ENCODE measurements around the gene ANKRD27.

The ANKRD27 gene

GRCh38 chr19:32662186-32662585 is 12.8 kb downstream of the ANKRD27 start:
- no peak for TF ChIP-seq EZH2phosphoT487 (IDR thresholded peaks at IDR 0.05; ENCODE audit: borderline replicate concordance, low read length)
- no peak for TF ChIP-seq CTCF (IDR thresholded peaks at IDR 0.05; ENCODE audit: low read depth, low read length, poor library complexity, severe bottlenecking)
- no peaks in the 10 kb centered on the region for H3K9me3 ChIP-seq (ENCODE audit: control insufficient read depth, insufficient read depth, low read length)
- no peak overlapping the region for H3K27ac ChIP-seq (ENCODE audit: low read depth, low read length)
- H3K9me2 ChIP-seq (replicated peaks; ENCODE audit: control insufficient read depth, low read length): no peaks in the 10 kb centered on the region
- H3K4me1 ChIP-seq (ENCODE audit: control insufficient read depth, low read length): no peaks in the 10 kb centered on the region
- H4K20me1 ChIP-seq (ENCODE audit: control insufficient read depth, insufficient read depth, low read depth, low read length): 0 out of 2 replicates have a peak, but pooled peaks cover 3% of the 10 kb centered on the region
- H3K4me2 ChIP-seq (ENCODE audit: low read length): no peak overlapping the region
- H3K27me3 ChIP-seq (ENCODE audit: control insufficient read depth, low read length): no peaks in the 10 kb centered on the region
- H3K4me3 ChIP-seq (ENCODE audit: low read length): no peak overlapping the region
- no peaks in the 10 kb centered on the region for H3F3A ChIP-seq (ENCODE audit: control insufficient read depth, insufficient read depth)
- peaks cover 19% of the 10 kb centered on the region for H3K36me3 ChIP-seq (ENCODE audit: control insufficient read depth, low read length)
- H3K79me2 ChIP-seq (ENCODE audit: control insufficient read depth, low read length): peaks cover 71% of the 10 kb centered on the region

- Histone ChIP-seq H3K27me3 (ENCODE audit: control insufficient read depth, low read length) (no peaks in the 10 kb centered on the region), H3K4me1 (ENCODE audit: control insufficient read depth, low read length) (no peaks in the 10 kb centered on the region), H3K4me2 (ENCODE audit: low read length) (no peak overlapping the region), H3K9me3 (ENCODE audit: control insufficient read depth, insufficient read depth, low read length) (no peaks in the 10 kb centered on the region), H3K79me2 (ENCODE audit: control insufficient read depth, low read length) (peaks cover 63% of the 10 kb centered on the region), H3K36me3 (ENCODE audit: control insufficient read depth, low read length) (peaks cover 16% of the 10 kb centered on the region), H3K9me2 (replicated peaks; ENCODE audit: control insufficient read depth, low read length) (no peaks in the 10 kb centered on the region), H3K27ac (ENCODE audit: low read depth, low read length) (no peak overlapping the region), H3F3A (ENCODE audit: control insufficient read depth, insufficient read depth) (no peaks in the 10 kb centered on the region), H4K20me1 (ENCODE audit: control insufficient read depth, insufficient read depth, low read depth, low read length) (0 out of 2 replicates have a peak, but pooled peaks cover 3% of the 10 kb centered on the region), H3K4me3 (ENCODE audit: low read length) (no peak overlapping the region)
- TF ChIP-seq CTCF (IDR thresholded peaks at IDR 0.05; ENCODE audit: low read depth, low read length, poor library complexity, severe bottlenecking) (no peak), EZH2phosphoT487 (IDR thresholded peaks at IDR 0.05; ENCODE audit: borderline replicate concordance, low read length) (no peak)
These were observed 13.7 kb downstream of the ANKRD27 start for GRCh38 chr19:32661318-32661717.

GRCh38 chr19:32658527-32658926 is 16.5 kb downstream of the ANKRD27 start:
- Histone ChIP-seq H3K27ac (ENCODE audit: low read depth, low read length) (no peak overlapping the region), H3K4me2 (ENCODE audit: low read length) (no peak overlapping the region), H3F3A (ENCODE audit: control insufficient read depth, insufficient read depth) (no peaks in the 10 kb centered on the region), H3K9me2 (replicated peaks; ENCODE audit: control insufficient read depth, low read length) (no peaks in the 10 kb centered on the region), H3K36me3 (ENCODE audit: control insufficient read depth, low read length) (peaks cover 22% of the 10 kb centered on the region), H3K79me2 (ENCODE audit: control insufficient read depth, low read length) (peaks cover 51% of the 10 kb centered on the region), H3K9me3 (ENCODE audit: control insufficient read depth, insufficient read depth, low read length) (no peaks in the 10 kb centered on the region), H4K20me1 (ENCODE audit: control insufficient read depth, insufficient read depth, low read depth, low read length) (0 out of 2 replicates have a peak, but pooled peaks cover 3% of the 10 kb centered on the region), H3K27me3 (ENCODE audit: control insufficient read depth, low read length) (no peaks in the 10 kb centered on the region), H3K4me3 (ENCODE audit: low read length) (no peak overlapping the region), H3K4me1 (ENCODE audit: control insufficient read depth, low read length) (no peaks in the 10 kb centered on the region)
- no peak for TF ChIP-seq EZH2phosphoT487 (IDR thresholded peaks at IDR 0.05; ENCODE audit: borderline replicate concordance, low read length)
- no peak for TF ChIP-seq CTCF (IDR thresholded peaks at IDR 0.05; ENCODE audit: low read depth, low read length, poor library complexity, severe bottlenecking)
